MM.1S (cell line): ENCODE measurements around the gene TNPO2.

Experiments used
- EZH2phosphoT487 ChIP-seq: fragments of 300-600 bp; sonication (generic); IDR thresholded peaks from 2 replicates; pipeline ENCODE4 v1.6.1; 2018; ENCODE audit warnings: antibody characterized with exemption, low read length
- TF ChIP-seq, protein P1 (sequence below): fragments of 300-600 bp; sonication (generic); IDR thresholded peaks from 2 replicates; pipeline ENCODE4 v1.5.1; 2016; ENCODE audit warnings: antibody characterized with exemption, low read length, mixed read lengths

DNA sequence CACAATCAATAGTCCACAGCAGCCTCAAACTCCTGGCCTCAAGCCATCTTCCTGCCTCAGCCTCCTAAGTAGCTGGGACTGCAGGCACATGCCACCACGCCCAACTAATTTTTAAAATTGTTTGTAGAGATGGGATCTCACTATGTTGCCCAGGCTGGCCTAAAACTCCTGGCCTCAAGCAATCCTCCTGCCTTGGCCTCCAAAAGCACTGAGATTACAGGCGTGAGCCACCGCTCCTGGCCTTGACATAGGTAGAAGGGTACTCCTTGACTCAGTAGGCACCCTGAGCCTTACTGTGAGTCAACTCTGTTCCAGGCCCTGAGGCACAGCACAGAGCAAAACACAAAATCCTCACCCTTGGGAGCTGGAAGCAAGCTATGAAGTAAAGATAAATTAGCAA, 7.8 kb downstream of the TNPO2 start:
- TF ChIP-seq, protein P1, sequence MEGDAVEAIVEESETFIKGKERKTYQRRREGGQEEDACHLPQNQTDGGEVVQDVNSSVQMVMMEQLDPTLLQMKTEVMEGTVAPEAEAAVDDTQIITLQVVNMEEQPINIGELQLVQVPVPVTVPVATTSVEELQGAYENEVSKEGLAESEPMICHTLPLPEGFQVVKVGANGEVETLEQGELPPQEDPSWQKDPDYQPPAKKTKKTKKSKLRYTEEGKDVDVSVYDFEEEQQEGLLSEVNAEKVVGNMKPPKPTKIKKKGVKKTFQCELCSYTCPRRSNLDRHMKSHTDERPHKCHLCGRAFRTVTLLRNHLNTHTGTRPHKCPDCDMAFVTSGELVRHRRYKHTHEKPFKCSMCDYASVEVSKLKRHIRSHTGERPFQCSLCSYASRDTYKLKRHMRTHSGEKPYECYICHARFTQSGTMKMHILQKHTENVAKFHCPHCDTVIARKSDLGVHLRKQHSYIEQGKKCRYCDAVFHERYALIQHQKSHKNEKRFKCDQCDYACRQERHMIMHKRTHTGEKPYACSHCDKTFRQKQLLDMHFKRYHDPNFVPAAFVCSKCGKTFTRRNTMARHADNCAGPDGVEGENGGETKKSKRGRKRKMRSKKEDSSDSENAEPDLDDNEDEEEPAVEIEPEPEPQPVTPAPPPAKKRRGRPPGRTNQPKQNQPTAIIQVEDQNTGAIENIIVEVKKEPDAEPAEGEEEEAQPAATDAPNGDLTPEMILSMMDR = no peak
- no peak for TF ChIP-seq EZH2phosphoT487
